Measurements from ENCODE around the gene EFR3B. TPM values are rescaled to one million over a fixed set of nuclear protein-coding genes. Genes with fewer than 3 reads are reported as not detected.

Gene EFR3B
- polyA plus RNA-seq, 2 of the 4 experiments (the other 2 are of a cell fraction): 6.5 to 12.5 TPM

GRCh38 chr2:25105336-25106085 is 63.6 kb downstream of the EFR3B start:
- Histone ChIP-seq H3K4me1 (peaks cover 62% of the 10 kb centered on the region), H3K4me3 (peak overlapping the region; percentile 4; the same call in 1 of the 3 replicates), H3K27ac (peak overlapping the region; percentile 81 to 89), H3K9me3 (no peaks in the 10 kb centered on the region), H3K4me2 (peak overlapping the region; percentile 66)
- 5% methylated on average over 6 of the region's 6 CpGs for WGBS (ENCODE audit: missing lambda C conversion rate)
- DNase-seq (ENCODE audit: low read depth in 1 of 2, low spot score in 1 of 2) (peak; percentile 92 to 94), ATAC-seq (peak; percentile 93 to 94), FAIRE-seq (peak; percentile 98)
- TF ChIP-seq KDM5A (IDR thresholded peaks at IDR 0.05): no peak
- no peak for TF ChIP-seq HEYL (CRISPR knock-in tag; IDR thresholded peaks at IDR 0.05)
- no peak for TF ChIP-seq HES2 (IDR thresholded peaks at IDR 0.05)
- TF ChIP-seq EP300 (IDR thresholded peaks at IDR 0.05): peak in 1 of 2 experiments; percentile 8; a peak in 1 of 5 replicates
- TF ChIP-seq GATA3 (IDR thresholded peaks at IDR 0.05; ENCODE audit: borderline replicate concordance): peak; percentile 74; the same call in 1 of the 2 replicates
- peak in 1 of 2 experiments; percentile 17; a peak in 2 of 5 replicates for TF ChIP-seq RAD21 (conservative IDR thresholded peaks at IDR 0.05 in 1 of 2, IDR thresholded peaks at IDR 0.05 in 1 of 2)
- TF ChIP-seq MYC (IDR thresholded peaks at IDR 0.05; ENCODE audit: borderline replicate concordance, low read length): 0 out of 2 replicates have a peak, but pooled peaks have one; percentile 47
- no peak for TF ChIP-seq RFX5 (IDR thresholded peaks at IDR 0.05)
- TF ChIP-seq HOXA7 (CRISPR knock-in tag; IDR thresholded peaks at IDR 0.05): no peak
- peak; percentile 73 for TF ChIP-seq JUNB (IDR thresholded peaks at IDR 0.05)
- no peak for TF ChIP-seq CHD2 (IDR thresholded peaks at IDR 0.05; ENCODE audit: low read length, partially characterized antibody)
- peak in 1 of 2 experiments; percentile 56; a peak in 1 of 5 replicates for TF ChIP-seq JUN (IDR thresholded peaks at IDR 0.05)
- TF ChIP-seq MAFK (IDR thresholded peaks at IDR 0.05; ENCODE audit: partially characterized antibody): peak; percentile 72
- TF ChIP-seq NFE2L2 (conservative IDR thresholded peaks at IDR 0.05; ENCODE audit: low read length): peak; percentile 41; the same call in 1 of the 2 replicates
- TF ChIP-seq ZSCAN20 (CRISPR knock-in tag; IDR thresholded peaks at IDR 0.05): no peak
- TF ChIP-seq TFCP2L1 (CRISPR knock-in tag; IDR thresholded peaks at IDR 0.05): no peak
- TF ChIP-seq MAX (IDR thresholded peaks at IDR 0.05): peak; percentile 60
- no peak for TF ChIP-seq PHF8 (IDR thresholded peaks at IDR 0.05; ENCODE audit: borderline replicate concordance, low read depth)
- no peak for TF ChIP-seq RARB (CRISPR knock-in tag; IDR thresholded peaks at IDR 0.05)
- no peak for TF ChIP-seq CTCF (IDR thresholded peaks at IDR 0.05)
- peak in 1 of 2 experiments; percentile 42; a peak in 1 of 4 replicates for TF ChIP-seq CEBPB (IDR thresholded peaks at IDR 0.05)
- no peak for TF ChIP-seq CBX2 (IDR thresholded peaks at IDR 0.05; ENCODE audit: borderline replicate concordance, low read depth)
- TF ChIP-seq FOSL2 (IDR thresholded peaks at IDR 0.05): peak; percentile 78
- peak; percentile 90 for TF ChIP-seq FOSL2 (CRISPR knock-in tag; IDR thresholded peaks at IDR 0.05)
- ChIA-PET POLR2A (interaction anchor here (0.6 to 2.0 kb wide), 9 partner anchors 24 to 313 kb away, joined by 3 to 15 read pairs (median 6); partner anchors contain the start of gene EFR3B), CTCF (interaction anchor here (0.6 to 6.0 kb wide), 13 partner anchors 10 to 695 kb away, joined by 3 to 50 read pairs (median 5); partner anchors contain the start of gene EFR3B)

- CTCF ChIA-PET: interaction anchor here (0.7 kb wide), 1 partner anchor 18 kb away, joined by 3 read pairs; no protein-coding TSS in a partner anchor
- DNase-seq (ENCODE audit: low read depth in 1 of 2, low spot score in 1 of 2) (no peak), FAIRE-seq (no peak), ATAC-seq (no peak)
- POLR2A ChIA-PET: no interaction called here
- Histone ChIP-seq H3K4me3 (no peak overlapping the region), H3K27ac (peak overlapping the region; percentile 6 to 14; a peak in 3 of 6 replicates), H3K4me2 (peak overlapping the region; percentile 22; the same call in 2 of the 3 replicates), H3K4me1 (peaks cover 41% of the 10 kb centered on the region), H3K9me3 (no peaks in the 10 kb centered on the region)
- 72% methylated on average over 9 of the region's 9 CpGs for WGBS (ENCODE audit: missing lambda C conversion rate)
- TF ChIP-seq CEBPB (IDR thresholded peaks at IDR 0.05): no peak
- TF ChIP-seq ZFP36 (IDR thresholded peaks at IDR 0.05; ENCODE audit: borderline replicate concordance, partially characterized antibody): no peak
- TF ChIP-seq EP300 (IDR thresholded peaks at IDR 0.05): no peak
- TF ChIP-seq ELK1 (IDR thresholded peaks at IDR 0.05; ENCODE audit: low read depth, low read length): no peak
- no peak for TF ChIP-seq FOSL2 (IDR thresholded peaks at IDR 0.05)
- no peak for TF ChIP-seq FOSL2 (CRISPR knock-in tag; IDR thresholded peaks at IDR 0.05)
- no peak for TF ChIP-seq TFCP2L1 (CRISPR knock-in tag; IDR thresholded peaks at IDR 0.05)
Observed at GRCh38 chr2:25109822-25110221, 67.9 kb downstream of the EFR3B start.
